ENCODE data around the gene ECI1.
"Not testable (repeated sequence)": the region's sequence is repeated elsewhere in the genome, so short reads cannot be mapped to it uniquely, and the experiment has no call there.

Gene ECI1

DNA sequence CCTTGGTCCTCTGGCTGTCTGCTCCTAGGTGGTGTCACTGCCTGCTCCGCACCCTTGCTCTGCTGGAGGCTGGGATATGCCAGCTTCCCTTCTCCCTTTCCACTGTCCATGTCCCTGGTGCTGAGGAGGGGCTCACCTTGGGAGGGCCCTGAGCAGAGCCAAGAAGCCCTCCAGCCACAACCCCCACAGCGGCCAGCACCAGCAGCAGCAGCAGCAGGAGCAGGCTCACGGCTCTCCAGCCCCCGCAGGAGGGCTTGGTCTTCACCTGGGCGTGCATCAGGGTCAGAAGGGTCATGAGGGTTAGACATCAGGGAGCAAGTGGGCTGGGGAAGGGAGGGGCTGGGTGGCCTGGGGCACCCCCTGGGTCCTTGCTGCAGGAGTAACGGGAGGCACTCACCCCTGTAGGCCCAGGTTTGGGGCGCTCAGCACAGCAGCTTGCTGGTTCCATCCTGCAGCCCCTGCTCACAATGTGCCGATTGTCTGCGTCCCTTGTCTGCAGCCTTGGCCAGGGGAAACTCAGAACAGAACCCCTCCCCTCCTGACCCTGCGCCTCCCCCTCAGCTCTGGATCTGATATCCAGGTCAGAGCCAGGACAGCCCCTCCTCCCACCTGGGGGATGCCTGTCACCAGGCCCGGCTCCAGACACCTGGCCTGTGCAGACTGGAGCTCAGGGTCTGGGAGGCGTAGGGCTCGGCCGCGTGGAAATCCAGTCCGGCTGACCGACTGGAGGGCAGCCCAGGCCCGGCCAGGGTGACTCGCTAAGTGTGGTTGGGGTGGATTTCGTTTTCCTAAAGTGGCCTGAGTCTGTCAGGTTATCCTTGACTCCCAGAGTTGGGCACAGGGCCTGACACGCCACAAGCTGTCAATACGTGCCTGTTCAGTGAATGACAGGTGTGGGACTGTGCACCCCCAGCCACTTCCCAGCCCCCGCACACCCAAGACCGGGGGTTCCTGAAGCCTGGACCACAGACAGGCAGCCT, 40.7 kb downstream of the ECI1 start, which contains the start of gene BRICD5:
BRICD5 (minus strand) TSS at position 478 of the 980 bp plus-strand sequence; CDS start at position 448, 30 bp downstream.
- H3K9me3 ChIP-seq: no peaks in the 10 kb centered on the region
- in situ Hi-C loops (cut with MboI; ENCODE audit: low sequenced_read_pairs): no loop called here

DNA sequence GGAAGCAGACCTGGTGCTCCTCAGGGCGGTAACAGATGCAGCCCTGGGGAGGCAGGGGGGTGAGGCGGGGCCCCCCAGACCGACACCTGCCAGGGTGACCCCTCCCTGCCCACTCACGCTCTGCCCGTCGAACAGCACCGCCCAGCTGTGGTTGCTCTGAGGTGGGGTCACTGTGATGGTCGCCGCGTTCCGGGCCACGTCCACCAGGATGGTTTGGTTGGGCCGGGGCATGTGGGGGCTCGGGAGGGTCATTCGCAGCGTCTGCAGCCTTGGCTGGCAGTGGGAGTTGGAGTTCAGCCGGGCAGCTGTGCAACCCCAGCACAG, 41.4 kb downstream of the ECI1 start:
- in situ Hi-C loops (cut with MboI; ENCODE audit: low sequenced_read_pairs): no loop called here
- peaks cover 15% of the 10 kb centered on the region for H3K4me1 ChIP-seq
- no peaks in the 10 kb centered on the region for H3K27me3 ChIP-seq (ENCODE audit: low read depth)
- H3K36me3 ChIP-seq (replicated peaks): peaks cover 42% of the 10 kb centered on the region
- no peaks in the 10 kb centered on the region for H3K9me3 ChIP-seq
- no peak overlapping the region for H3K4me3 ChIP-seq
- DNase-seq (ENCODE audit: low spot score in 2 of 2): no peak

More for the DNA sequence above, 40.7 kb downstream of the ECI1 start, which contains the start of gene BRICD5:
- Histone ChIP-seq H3K4me3 (no peak within 1 kb of the TSS), H3K36me3 (replicated peaks) (peaks cover 38% of the 10 kb centered on the region), H3K27me3 (ENCODE audit: low read depth) (no peaks in the 10 kb centered on the region), H3K4me1 (peaks cover 21% of the 10 kb centered on the region)
- no peak for DNase-seq (ENCODE audit: low spot score in 2 of 2)

DNA sequence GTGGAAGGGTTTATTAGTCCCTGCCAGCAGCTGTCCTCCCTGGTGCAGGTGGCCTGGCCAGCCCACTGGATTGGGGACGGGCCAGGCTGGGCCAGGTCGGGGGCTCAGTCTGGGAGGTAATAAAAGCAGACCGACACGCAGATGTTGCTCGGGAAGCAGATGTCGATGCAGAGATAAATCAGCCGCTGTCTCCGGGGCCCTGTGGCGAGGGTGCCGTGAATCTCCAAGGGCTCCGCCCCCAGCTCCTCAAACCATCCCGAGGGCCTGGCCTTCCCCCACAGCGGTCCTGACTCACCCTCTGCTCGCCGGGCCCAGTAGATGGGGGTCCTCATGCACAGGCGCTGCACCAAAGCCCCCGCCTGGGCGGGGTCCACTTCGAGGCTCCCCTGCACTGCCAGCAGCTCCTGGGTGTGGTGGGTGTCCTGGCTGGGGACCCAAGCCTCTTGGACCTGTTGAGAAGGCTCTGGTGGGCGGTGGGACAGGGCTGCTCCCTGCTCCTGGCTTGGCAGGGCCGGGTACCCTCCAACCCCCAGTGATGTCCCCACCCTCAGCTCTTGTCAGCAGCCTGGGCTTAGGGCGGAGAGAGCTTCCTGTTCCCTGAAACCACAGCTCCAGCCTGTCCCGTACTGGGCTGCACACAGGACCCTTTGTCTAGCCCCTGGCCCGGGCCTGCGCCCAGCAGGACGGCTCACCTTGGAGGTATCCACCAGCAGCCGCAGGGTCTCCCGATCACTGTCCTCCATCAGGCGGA, 42.0 kb downstream of the ECI1 start:
- in situ Hi-C loops (cut with MboI; ENCODE audit: low sequenced_read_pairs): no loop called here
- H3K36me3 ChIP-seq (replicated peaks): peaks cover 42% of the 10 kb centered on the region

DNA sequence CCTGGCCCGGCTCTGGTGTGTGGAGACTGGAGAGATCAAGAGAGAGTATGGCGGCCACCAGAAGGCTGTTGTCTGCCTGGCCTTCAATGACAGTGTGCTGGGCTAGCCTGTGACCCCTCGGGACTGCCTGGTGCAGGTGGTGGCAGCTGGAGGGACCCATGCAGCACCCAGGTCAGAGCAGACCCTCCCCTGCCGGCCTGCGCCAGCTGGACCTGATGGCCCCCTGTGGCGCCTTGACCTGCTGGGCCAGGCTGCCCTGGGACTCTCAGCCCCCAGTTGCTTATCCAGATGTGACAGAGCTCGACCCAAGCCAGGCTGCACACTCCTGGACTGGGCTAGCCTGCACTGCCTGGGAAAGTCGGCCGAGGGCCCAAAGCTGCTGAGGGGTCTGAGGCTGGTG, 42.6 kb downstream of the ECI1 start:
- H3K4me1 ChIP-seq: peaks cover 19% of the 10 kb centered on the region
- no peak overlapping the region for H3K4me3 ChIP-seq
- DNase-seq (ENCODE audit: low spot score in 2 of 2): no peak
- H3K9me3 ChIP-seq: no peaks in the 10 kb centered on the region
- in situ Hi-C loops (cut with MboI; ENCODE audit: low sequenced_read_pairs): no loop called here
- H3K36me3 ChIP-seq (replicated peaks): peaks cover 42% of the 10 kb centered on the region
- no peaks in the 10 kb centered on the region for H3K27me3 ChIP-seq (ENCODE audit: low read depth)

More for the DNA sequence above, 42.0 kb downstream of the ECI1 start:
- H3K4me1 ChIP-seq: peaks cover 18% of the 10 kb centered on the region
- no peaks in the 10 kb centered on the region for H3K27me3 ChIP-seq (ENCODE audit: low read depth)
- H3K9me3 ChIP-seq: no peaks in the 10 kb centered on the region
- H3K4me3 ChIP-seq: no peak overlapping the region
- no peak for DNase-seq (ENCODE audit: low spot score in 2 of 2)

DNA sequence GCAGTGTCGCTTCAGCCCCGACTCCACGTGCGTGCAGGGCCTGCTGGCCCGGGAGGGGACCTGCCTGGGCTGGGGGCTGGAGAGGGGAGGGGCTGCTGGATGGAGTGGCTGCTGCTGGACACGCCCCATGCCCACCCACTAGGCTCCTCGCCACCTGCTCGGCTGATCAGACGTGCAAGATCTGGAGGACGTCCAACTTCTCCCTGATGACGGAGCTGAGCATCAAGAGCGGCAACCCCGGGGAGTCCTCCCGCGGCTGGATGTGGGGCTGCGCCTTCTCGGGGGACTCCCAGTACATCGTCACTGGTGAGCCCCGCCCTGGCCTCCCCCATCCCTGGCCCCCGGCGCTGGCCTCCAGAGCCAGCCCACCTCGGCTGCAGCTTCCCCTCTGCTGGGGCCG, 43.1 kb downstream of the ECI1 start:
- Histone ChIP-seq H3K4me1 (peaks cover 19% of the 10 kb centered on the region), H3K4me3 (no peak overlapping the region), H3K27me3 (ENCODE audit: low read depth) (no peaks in the 10 kb centered on the region), H3K9me3 (no peaks in the 10 kb centered on the region), H3K36me3 (replicated peaks) (peaks cover 42% of the 10 kb centered on the region)
- in situ Hi-C loops (cut with MboI; ENCODE audit: low sequenced_read_pairs): no loop called here
- no peak for DNase-seq (ENCODE audit: low spot score in 2 of 2)

DNA sequence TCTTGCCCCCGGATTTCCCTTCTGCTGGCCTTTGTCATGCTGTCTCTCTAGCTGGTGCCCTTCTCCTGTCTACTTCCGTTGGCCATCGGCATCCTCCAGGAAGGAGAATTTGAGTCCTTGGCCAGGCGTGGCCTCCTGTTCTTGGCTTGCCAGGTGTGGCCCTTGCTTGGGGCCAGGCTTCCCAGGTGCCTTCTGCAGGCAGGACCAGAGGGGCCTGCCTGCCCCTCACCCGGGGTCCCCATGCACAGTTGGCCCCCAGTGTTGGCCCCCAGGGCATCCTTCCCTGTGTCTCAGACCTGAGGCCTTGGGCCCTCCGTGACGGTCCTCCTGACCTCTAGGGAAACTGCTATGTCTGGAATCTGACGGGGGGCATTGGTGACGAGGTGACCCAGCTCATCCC, 43.5 kb downstream of the ECI1 start:
- in situ Hi-C loops (cut with MboI; ENCODE audit: low sequenced_read_pairs): no loop called here
- Histone ChIP-seq H3K36me3 (replicated peaks) (peaks cover 42% of the 10 kb centered on the region), H3K4me3 (no peak overlapping the region), H3K4me1 (peaks cover 17% of the 10 kb centered on the region), H3K9me3 (no peaks in the 10 kb centered on the region), H3K27me3 (ENCODE audit: low read depth) (no peaks in the 10 kb centered on the region)
- no peak for DNase-seq (ENCODE audit: low spot score in 2 of 2)

DNA sequence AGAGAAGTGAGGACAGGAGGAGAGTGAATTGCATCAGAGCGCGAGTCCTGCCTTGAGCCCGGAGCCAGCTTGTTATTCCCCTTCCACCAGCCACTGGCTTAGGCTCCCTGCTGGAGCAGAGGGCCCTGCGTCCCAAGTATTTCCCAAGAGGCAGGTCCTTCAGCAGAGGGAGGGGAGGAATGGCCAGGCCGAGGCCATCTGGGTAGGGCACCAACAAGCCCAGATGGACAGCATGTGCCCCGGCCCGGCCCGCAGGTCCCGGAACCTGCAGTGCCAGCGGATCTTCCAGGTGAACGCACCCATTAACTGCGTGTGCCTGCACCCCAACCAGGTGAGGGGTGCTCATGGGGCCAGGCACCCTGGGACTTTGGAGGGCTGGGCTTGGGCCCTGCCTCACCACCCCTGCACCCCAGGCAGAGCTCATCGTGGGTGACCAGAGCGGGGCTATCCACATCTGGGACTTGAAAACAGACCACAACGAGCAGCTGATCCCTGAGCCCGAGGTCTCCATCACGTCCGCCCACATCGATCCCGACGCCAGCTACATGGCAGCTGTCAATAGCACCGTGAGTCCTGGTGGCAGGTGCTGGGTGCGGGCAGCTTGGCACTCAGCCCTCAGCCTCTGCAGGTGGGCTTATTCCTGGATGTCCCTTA, 44.5 kb downstream of the ECI1 start:
- no peak for DNase-seq (ENCODE audit: low spot score in 2 of 2)
- Histone ChIP-seq H3K4me3 (no peak overlapping the region; the same call in 1 of the 2 replicates), H3K36me3 (replicated peaks) (peaks cover 36% of the 10 kb centered on the region), H3K9me3 (no peaks in the 10 kb centered on the region), H3K27me3 (ENCODE audit: low read depth) (no peaks in the 10 kb centered on the region), H3K4me1 (peaks cover 8% of the 10 kb centered on the region)
- in situ Hi-C loops (cut with MboI; ENCODE audit: low sequenced_read_pairs): no loop called here

DNA sequence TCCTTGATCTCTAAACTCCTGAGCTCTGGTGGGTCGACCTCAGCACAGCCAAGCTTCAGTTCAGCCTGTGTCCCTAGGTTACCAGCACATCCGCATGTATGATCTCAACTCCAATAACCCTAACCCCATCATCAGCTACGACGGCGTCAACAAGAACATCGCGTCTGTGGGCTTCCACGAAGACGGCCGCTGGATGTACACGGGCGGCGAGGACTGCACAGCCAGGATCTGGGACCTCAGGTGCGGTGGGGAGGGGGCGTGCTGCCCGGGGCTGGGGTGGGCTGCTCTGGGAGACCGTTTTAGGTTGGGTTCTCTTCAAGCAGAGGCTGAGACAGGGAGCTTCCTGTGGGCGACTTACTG, 45.0 kb downstream of the ECI1 start:
- Histone ChIP-seq H3K27me3 (ENCODE audit: low read depth) (no peaks in the 10 kb centered on the region), H3K4me1 (peaks cover 8% of the 10 kb centered on the region), H3K9me3 (no peaks in the 10 kb centered on the region), H3K36me3 (replicated peaks) (peaks cover 36% of the 10 kb centered on the region), H3K4me3 (peak overlapping the region; percentile 100)
- in situ Hi-C loops (cut with MboI; ENCODE audit: low sequenced_read_pairs): no loop called here
- no peak for DNase-seq (ENCODE audit: low spot score in 2 of 2)

DNA sequence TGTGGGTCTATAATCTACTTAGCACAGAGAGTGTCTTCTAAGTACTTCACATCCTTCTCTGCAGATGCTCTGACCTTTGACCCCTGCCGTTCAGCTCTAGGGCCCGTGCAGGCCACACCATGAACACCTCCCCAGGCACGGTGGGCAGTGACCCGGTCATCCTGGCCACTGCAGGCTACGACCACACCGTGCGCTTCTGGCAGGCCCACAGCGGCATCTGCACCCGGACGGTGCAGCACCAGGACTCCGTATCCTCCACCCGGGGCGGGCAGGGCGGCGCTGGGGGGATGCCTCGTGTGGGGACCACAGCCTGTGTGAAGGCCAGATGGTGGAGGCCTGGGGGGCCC, 45.4 kb downstream of the ECI1 start:
- Histone ChIP-seq H3K9me3 (no peaks in the 10 kb centered on the region), H3K27me3 (ENCODE audit: low read depth) (no peaks in the 10 kb centered on the region), H3K4me1 (peaks cover 8% of the 10 kb centered on the region), H3K36me3 (replicated peaks) (peaks cover 36% of the 10 kb centered on the region), H3K4me3 (peak overlapping the region; percentile 100)
- in situ Hi-C loops (cut with MboI; ENCODE audit: low sequenced_read_pairs): no loop called here
- no peak for DNase-seq (ENCODE audit: low spot score in 2 of 2)

DNA sequence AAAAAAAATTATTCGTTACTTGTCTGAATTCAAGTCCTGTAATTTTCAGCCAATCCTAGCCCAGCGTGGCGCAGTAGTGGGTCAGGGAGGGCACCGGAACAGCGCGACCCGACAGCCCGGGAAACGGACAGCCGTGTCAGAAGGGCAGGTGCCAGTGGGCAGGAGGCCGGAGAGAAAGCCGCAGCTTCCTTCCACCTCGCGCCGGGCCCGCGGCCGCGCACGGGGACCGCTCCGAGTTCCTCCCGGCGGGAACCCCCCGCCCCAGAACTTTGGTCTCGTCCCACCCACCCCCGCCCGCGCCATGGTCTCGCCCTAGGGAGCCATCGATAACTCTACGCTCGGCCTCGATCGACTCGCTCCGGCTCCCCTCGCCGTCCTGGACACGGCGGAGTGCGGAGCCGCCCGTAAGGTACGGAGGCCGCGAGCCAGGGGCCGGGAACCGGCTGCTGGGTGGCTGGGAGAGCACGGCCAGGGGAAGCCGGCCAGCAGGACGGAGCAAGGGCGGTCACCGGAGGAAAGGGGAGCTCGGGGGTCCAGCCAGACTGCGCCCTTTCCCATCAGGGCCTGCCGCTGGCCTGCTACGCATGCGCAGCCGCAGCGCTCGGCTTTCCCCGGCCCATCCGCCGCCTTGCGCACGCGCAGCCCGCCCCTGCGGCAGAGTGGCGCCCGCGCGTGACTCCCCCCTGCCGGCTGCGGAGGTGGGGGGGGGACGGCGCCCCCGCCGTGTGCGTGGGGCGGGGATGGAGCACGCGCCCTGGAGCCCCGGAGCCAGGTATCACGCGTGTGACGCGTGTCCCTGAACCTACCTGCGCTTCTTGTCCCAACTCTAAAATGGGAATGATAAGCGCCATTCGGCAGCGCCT, 46.1 kb downstream of the ECI1 start, which contains the start of gene MLST8:
MLST8 (plus strand) TSS at position 351 of the 863 bp plus-strand sequence. CDS start 632 bp downstream, outside the sequence.
- H3K9me3 ChIP-seq: no peaks in the 10 kb centered on the region
- DNase-seq (ENCODE audit: low spot score in 2 of 2): peak; percentile 72 to 82
- H3K27me3 ChIP-seq (ENCODE audit: low read depth): no peaks in the 10 kb centered on the region
- in situ Hi-C loops (cut with MboI; ENCODE audit: low sequenced_read_pairs): no loop called here
- H3K4me3 ChIP-seq: peak within 1 kb of the TSS; percentile 100
- H3K4me1 ChIP-seq: peaks cover 8% of the 10 kb centered on the region
- peaks cover 36% of the 10 kb centered on the region for H3K36me3 ChIP-seq (replicated peaks)

DNA sequence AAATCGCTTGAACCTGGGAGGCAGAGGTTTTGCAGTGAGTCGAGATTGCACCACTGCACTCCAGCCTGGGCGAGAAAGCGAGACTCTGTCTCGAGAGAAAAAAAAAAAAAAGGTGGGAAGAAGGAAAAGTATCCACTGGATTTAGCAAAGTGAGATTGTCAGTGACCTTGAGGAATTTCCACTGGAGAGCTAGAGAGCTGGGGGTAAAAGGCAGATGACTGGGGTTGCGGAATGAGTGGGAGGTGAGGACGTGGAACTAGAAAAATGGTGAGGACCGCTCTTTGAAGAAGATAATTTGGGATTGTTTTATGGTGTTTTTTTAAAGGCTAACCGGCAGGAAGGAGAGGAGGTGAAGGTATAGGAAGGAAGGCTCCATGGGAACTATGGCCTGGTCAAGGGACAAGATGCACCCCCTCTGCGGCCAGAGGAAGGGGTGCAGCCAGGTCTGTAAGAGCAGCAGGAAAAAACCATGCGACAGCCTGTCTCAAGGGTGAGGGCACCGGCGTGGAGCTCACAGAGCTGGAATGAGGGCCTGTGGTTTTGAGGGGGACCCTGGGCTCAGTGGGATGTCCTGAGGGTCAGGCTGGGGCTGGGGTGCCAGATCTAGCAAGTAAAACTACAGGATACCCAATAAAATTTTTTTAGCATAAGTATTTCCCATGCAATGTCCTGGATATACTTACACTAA, 46.8 kb downstream of the ECI1 start:
- Histone ChIP-seq H3K4me3 (peak overlapping the region; percentile 100), H3K4me1 (peaks cover 8% of the 10 kb centered on the region), H3K27me3 (ENCODE audit: low read depth) (no peaks in the 10 kb centered on the region), H3K36me3 (replicated peaks) (peaks cover 33% of the 10 kb centered on the region), H3K9me3 (no peaks in the 10 kb centered on the region)
- in situ Hi-C loops (cut with MboI; ENCODE audit: low sequenced_read_pairs): no loop called here
- no peak for DNase-seq (ENCODE audit: low spot score in 2 of 2)

DNA sequence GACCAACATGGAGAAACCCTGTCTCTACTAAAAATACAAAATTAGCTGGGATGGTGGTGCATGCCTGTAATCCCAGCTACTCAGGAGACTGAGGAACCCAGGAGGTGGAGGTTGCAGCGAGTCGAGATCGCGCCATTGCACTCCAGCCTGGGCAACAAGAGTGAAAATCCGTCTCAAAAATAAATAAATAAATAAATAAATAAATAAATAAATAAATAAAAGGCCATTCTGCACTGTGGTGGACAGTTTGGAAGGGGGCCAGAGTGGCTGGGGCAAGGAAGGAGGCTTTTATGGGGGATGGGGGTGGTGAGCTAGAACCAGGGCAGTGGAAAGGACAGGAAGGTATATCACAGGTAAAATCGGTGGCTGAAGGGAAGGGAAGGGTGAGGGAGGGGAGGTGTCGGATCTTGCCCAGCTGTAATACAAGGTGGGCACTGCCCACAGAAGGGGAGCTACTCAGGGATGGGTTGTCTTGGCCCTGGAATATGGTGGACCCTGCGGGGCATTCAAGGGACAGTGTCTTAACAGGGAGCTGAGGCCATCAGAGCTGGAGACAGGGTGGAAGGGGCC, 48.2 kb downstream of the ECI1 start:
- H3K4me1 ChIP-seq: not testable (repeated sequence)

More for the DNA sequence above, 48.2 kb downstream of the ECI1 start:
- H3K9me3 ChIP-seq; H3K27me3 ChIP-seq (ENCODE audit: low read depth); DNase-seq (ENCODE audit: low spot score in 2 of 2); H3K4me3 ChIP-seq; in situ Hi-C loops (cut with MboI; ENCODE audit: low sequenced_read_pairs): not testable (repeated sequence)
- peaks cover 20% of the 10 kb centered on the region for H3K36me3 ChIP-seq (replicated peaks)

Data from HAP-1 (cell line).